Suppressor macrophage treated with lipopolysaccharide for 4 hours (primary cell): ENCODE results near the gene SNPH.
"Not testable (repeated sequence)": the region's sequence is repeated elsewhere in the genome, so short reads cannot be mapped to it uniquely, and the experiment has no call there.

Experiments
- DNase-seq: peaks from one replicate; pipeline ENCODE4 v3.0.0-alpha.2; 2020

Gene SNPH

GRCh38 chr20:1266167-1266973 lies at the start of gene SNPH:
Gene SNPH, plus strand, starts transcription at chr20:1266294. Its CDS starts 29,946 bp downstream, at chr20:1296240.
- DNase-seq = peak; percentile 6

GRCh38 chr20:1216527-1217427 lies 49.3 kb upstream of the SNPH start:
- DNase-seq = not testable (repeated sequence)

GRCh38 chr20:1222750-1223149 lies 43.3 kb upstream of the SNPH start:
- DNase-seq = not testable (repeated sequence)

GRCh38 chr20:1224205-1224890 lies 41.7 kb upstream of the SNPH start:
- no peak for DNase-seq

GRCh38 chr20:1225263-1225782 lies 40.8 kb upstream of the SNPH start:
- DNase-seq = no peak

GRCh38 chr20:1225783-1226654 lies 40.1 kb upstream of the SNPH start, which contains the start of gene RAD21L1:
Gene RAD21L1, plus strand, starts transcription at chr20:1226044. Its CDS starts 2,410 bp downstream, at chr20:1228454.
- peak; percentile 81 for DNase-seq

GRCh38 chr20:1229541-1229940 lies 36.6 kb upstream of the SNPH start:
- no peak for DNase-seq

- DNase-seq = no peak
These were observed 33.6 kb upstream of the SNPH start for GRCh38 chr20:1232286-1233111.

- DNase-seq = no peak
These were observed 25.5 kb upstream of the SNPH start for GRCh38 chr20:1240549-1240948.

- DNase-seq = no peak
These were observed 24.6 kb upstream of the SNPH start for GRCh38 chr20:1241456-1241855.

- DNase-seq = no peak
These were observed 24.0 kb upstream of the SNPH start for GRCh38 chr20:1242099-1242498.

GRCh38 chr20:1242530-1242929 lies 23.6 kb upstream of the SNPH start:
- DNase-seq = no peak

- no peak for DNase-seq
These were observed 20.5 kb upstream of the SNPH start for GRCh38 chr20:1245578-1245977.

GRCh38 chr20:1247689-1248088 lies 18.4 kb upstream of the SNPH start:
- no peak for DNase-seq

GRCh38 chr20:1250282-1250681 lies 15.8 kb upstream of the SNPH start:
- not testable (repeated sequence) for DNase-seq

- no peak for DNase-seq
These were observed 13.7 kb upstream of the SNPH start for GRCh38 chr20:1252416-1252815.

- no peak for DNase-seq
These were observed 11.8 kb upstream of the SNPH start for GRCh38 chr20:1254254-1254653.

- peak; percentile 25 for DNase-seq
These were observed 10.4 kb upstream of the SNPH start for GRCh38 chr20:1255675-1256074.

- DNase-seq = peak; percentile 12
These were observed 2.2 kb upstream of the SNPH start for GRCh38 chr20:1263853-1264252.

GRCh38 chr20:1264727-1265126 lies 1.4 kb upstream of the SNPH start:
- no peak for DNase-seq
